Trophoblast cell (in vitro differentiated cells and primary cell): ENCODE measurements around the gene MXD4.

Experiments used
- DNase-seq, 2 donors: peaks; one replicate each; pipeline ENCODE4 v3.0.0-alpha.2; 2016
- H2AFZ ChIP-seq: 2 replicates; pipeline ENCODE4 v1.6.1; 2013; ENCODE audit warnings: low read length, moderate library complexity, mild to moderate bottlenecking; ENCODE audit not compliant: insufficient read depth, poor library complexity
- H2AK5ac ChIP-seq: 2 replicates; pipeline ENCODE4 v1.6.1; 2013; ENCODE audit warnings: mild to moderate bottlenecking, low read length
- H2BK120ac ChIP-seq: 2 replicates; pipeline ENCODE4 v1.6.1; 2013; ENCODE audit warnings: low read length, mild to moderate bottlenecking, moderate library complexity; ENCODE audit not compliant: insufficient read depth, poor library complexity
- H2BK12ac ChIP-seq: 2 replicates; pipeline ENCODE4 v1.6.1; 2013; ENCODE audit warnings: mild to moderate bottlenecking, low read length, moderate library complexity
- H2BK5ac ChIP-seq: 2 replicates; pipeline ENCODE4 v1.6.1; 2013; ENCODE audit warnings: low read length, low read depth, moderate library complexity, mild to moderate bottlenecking; ENCODE audit not compliant: poor library complexity
- H3K14ac ChIP-seq: 2 replicates; pipeline ENCODE4 v1.6.1; 2013; ENCODE audit warnings: mild to moderate bottlenecking, low read length
- H3K18ac ChIP-seq: 2 replicates; pipeline ENCODE4 v1.6.1; 2013; ENCODE audit warnings: mild to moderate bottlenecking, low read length
- H3K23ac ChIP-seq: 2 replicates; pipeline ENCODE4 v1.6.1; 2013; ENCODE audit warnings: low read length
- H3K27ac ChIP-seq: 2 replicates; pipeline ENCODE4 v1.5.1; 2013; ENCODE audit warnings: low read depth, mild to moderate bottlenecking, inconsistent platforms, low read length, moderate library complexity
- H3K27me3 ChIP-seq: 2 replicates; pipeline ENCODE4 v1.6.1; 2013; ENCODE audit warnings: inconsistent platforms, mild to moderate bottlenecking, low read length, moderate library complexity; ENCODE audit not compliant: insufficient read depth
- H3K36me3 ChIP-seq, 2 experiments: 1 replicate in 1 of 2; 2 replicates in 1 of 2; pipeline ENCODE4 v1.6.1; 2013; ENCODE audit warnings: low read length in 2 of 2, mild to moderate bottlenecking in 2 of 2, moderate library complexity in 1 of 2; ENCODE audit not compliant: insufficient read depth in 2 of 2, control insufficient read depth in 1 of 2
- H3K4ac ChIP-seq: 2 replicates; pipeline ENCODE4 v1.6.1; 2013; ENCODE audit warnings: low read depth, mild to moderate bottlenecking, low read length, moderate library complexity
- H3K4me1 ChIP-seq, 2 experiments: 1 replicate in 1 of 2; 2 replicates in 1 of 2; pipeline ENCODE4 v1.6.1; 2013; ENCODE audit warnings: low read length in 2 of 2, mild to moderate bottlenecking in 2 of 2, moderate library complexity in 1 of 2; ENCODE audit not compliant: insufficient read depth in 2 of 2, control insufficient read depth in 1 of 2
- H3K4me2 ChIP-seq: 2 replicates; pipeline ENCODE4 v1.6.1; 2013; ENCODE audit warnings: inconsistent platforms, mild to moderate bottlenecking, low read length, moderate library complexity
- H3K4me3 ChIP-seq: 2 replicates; pipeline ENCODE4 v1.5.1; 2013; ENCODE audit warnings: mild to moderate bottlenecking, low read depth, low read length, inconsistent platforms
- H3K79me1 ChIP-seq: one replicate; pipeline ENCODE4 v1.6.1; 2013; ENCODE audit warnings: low read length
- H3K79me2 ChIP-seq: 2 replicates; pipeline ENCODE4 v1.6.1; 2013; ENCODE audit warnings: low read length, mild to moderate bottlenecking; ENCODE audit not compliant: control insufficient read depth, insufficient read depth, poor library complexity
- H3K9ac ChIP-seq: 2 replicates; pipeline ENCODE4 v1.6.1; 2013; ENCODE audit warnings: mild to moderate bottlenecking, low read length
- H3K9me3 ChIP-seq: 2 replicates; pipeline ENCODE4 v1.6.1; 2013; ENCODE audit warnings: low read depth, mild to moderate bottlenecking, control low read depth, inconsistent platforms, low read length; ENCODE audit not compliant: insufficient read depth
- H4K12ac ChIP-seq: 2 replicates; pipeline ENCODE4 v1.6.1; 2013; ENCODE audit warnings: low read depth, mild to moderate bottlenecking, low read length, moderate library complexity
- H4K8ac ChIP-seq: 2 replicates; pipeline ENCODE4 v1.6.1; 2013; ENCODE audit warnings: low read depth, mild to moderate bottlenecking, low read length, moderate library complexity
- H4K91ac ChIP-seq: one replicate; pipeline ENCODE4 v1.6.1; 2013; ENCODE audit warnings: low read depth, mild to moderate bottlenecking, low read length, moderate library complexity
- WGBS: extraction: QIAGEN DNeasy Blood & Tissue Kit; methylation state at CpG from one replicate; pipeline ENCODE4 v1.1.7; 2013; ENCODE audit warnings: missing lambda C conversion rate; ENCODE audit not compliant: insufficient read length, insufficient coverage; ENCODE audit errors: extremely low coverage; 5-methylcytosine and 5-hydroxymethylcytosine counted together

Gene MXD4

GRCh38 chr4:2269206-2269531 lies 7.3 kb upstream of the MXD4 start:
- no peaks in the 10 kb centered on the region for H3K36me3 ChIP-seq
- no peak overlapping the region for H3K4ac ChIP-seq
- no peaks in the 10 kb centered on the region for H3K79me2 ChIP-seq
- H2BK12ac ChIP-seq, result no peak overlapping the region
- no peak for DNase-seq
- H2BK5ac ChIP-seq, result no peak overlapping the region
- no CpG with 5 or more reads among the region's 6 CpGs for WGBS
- no peak overlapping the region for H2AFZ ChIP-seq
- no peak overlapping the region for H2AK5ac ChIP-seq
- no peak overlapping the region for H2BK120ac ChIP-seq
- no peaks in the 10 kb centered on the region for H3K79me1 ChIP-seq
- H3K4me3 ChIP-seq, result no peak overlapping the region
- no peak overlapping the region for H4K91ac ChIP-seq
- no peak overlapping the region for H3K23ac ChIP-seq
- no peaks in the 10 kb centered on the region for H3K4me1 ChIP-seq
- no peak overlapping the region for H3K4me2 ChIP-seq
- no peak overlapping the region for H3K18ac ChIP-seq
- H4K12ac ChIP-seq, result no peak overlapping the region
- H3K27me3 ChIP-seq, result no peaks in the 10 kb centered on the region
- no peak overlapping the region for H3K14ac ChIP-seq
- H4K8ac ChIP-seq, result no peak overlapping the region
- no peaks in the 10 kb centered on the region for H3K9me3 ChIP-seq
- no peak overlapping the region for H3K27ac ChIP-seq
- no peak overlapping the region for H3K9ac ChIP-seq

GRCh38 chr4:2268357-2269205 lies 6.7 kb upstream of the MXD4 start:
- H3K4ac ChIP-seq, result no peak overlapping the region

GRCh38 chr4:2267841-2268240 lies 5.9 kb upstream of the MXD4 start:
- H4K91ac ChIP-seq, result no peak overlapping the region
- H2AK5ac ChIP-seq, result no peak overlapping the region
- H3K4me2 ChIP-seq, result no peak overlapping the region
- H3K27me3 ChIP-seq, result no peaks in the 10 kb centered on the region
- H3K79me1 ChIP-seq, result no peaks in the 10 kb centered on the region
- no peak overlapping the region for H3K4me3 ChIP-seq
- no peak overlapping the region for H3K14ac ChIP-seq
- H3K23ac ChIP-seq, result no peak overlapping the region
- H4K8ac ChIP-seq, result no peak overlapping the region
- no peak for DNase-seq
- no peak overlapping the region for H3K27ac ChIP-seq
- WGBS, result no CpG with 5 or more reads among the region's 12 CpGs
- H2BK5ac ChIP-seq, result no peak overlapping the region
- H3K36me3 ChIP-seq, result no peaks in the 10 kb centered on the region
- no peak overlapping the region for H2BK12ac ChIP-seq
- no peak overlapping the region for H2AFZ ChIP-seq
- H4K12ac ChIP-seq, result no peak overlapping the region
- no peak overlapping the region for H2BK120ac ChIP-seq
- no peaks in the 10 kb centered on the region for H3K9me3 ChIP-seq
- H3K18ac ChIP-seq, result no peak overlapping the region
- H3K9ac ChIP-seq, result no peak overlapping the region
- no peak overlapping the region for H3K4ac ChIP-seq
- no peaks in the 10 kb centered on the region for H3K79me2 ChIP-seq
- H3K4me1 ChIP-seq, result peaks cover under 1% of the 10 kb centered on the region in 2 experiments

More at GRCh38 chr4:2268357-2269205, 6.7 kb upstream of the MXD4 start:
- Histone ChIP-seq H3K23ac (no peak overlapping the region), H3K9ac (no peak overlapping the region), H3K36me3 (no peaks in the 10 kb centered on the region), H2BK5ac (no peak overlapping the region), H4K12ac (no peak overlapping the region), H2BK120ac (no peak overlapping the region), H3K14ac (no peak overlapping the region), H3K4me2 (no peak overlapping the region), H3K27me3 (no peaks in the 10 kb centered on the region), H2AFZ (no peak overlapping the region), H3K4me1 (no peaks in the 10 kb centered on the region), H3K27ac (no peak overlapping the region), H3K79me1 (no peaks in the 10 kb centered on the region), H3K9me3 (no peaks in the 10 kb centered on the region), H4K91ac (no peak overlapping the region), H2BK12ac (no peak overlapping the region), H3K4me3 (no peak overlapping the region), H4K8ac (no peak overlapping the region), H3K79me2 (no peaks in the 10 kb centered on the region), H2AK5ac (no peak overlapping the region), H3K18ac (no peak overlapping the region)
- no CpG with 5 or more reads among the region's 22 CpGs for WGBS
- no peak for DNase-seq

GRCh38 chr4:2267320-2267811 lies 5.5 kb upstream of the MXD4 start:
- no peak overlapping the region for H3K27ac ChIP-seq
- no peak overlapping the region for H3K14ac ChIP-seq
- no peak overlapping the region for H3K23ac ChIP-seq
- H4K12ac ChIP-seq, result no peak overlapping the region
- H2BK5ac ChIP-seq, result no peak overlapping the region
- peaks cover 4 to 5% of the 10 kb centered on the region in 2 experiments for H3K4me1 ChIP-seq
- no peak overlapping the region for H4K91ac ChIP-seq
- no peak overlapping the region for H2AFZ ChIP-seq
- no peaks in the 10 kb centered on the region for H3K9me3 ChIP-seq
- H3K27me3 ChIP-seq, result no peaks in the 10 kb centered on the region
- peaks cover 2% of the 10 kb centered on the region for H3K79me2 ChIP-seq
- DNase-seq, result no peak
- H3K4me2 ChIP-seq, result no peak overlapping the region
- H3K79me1 ChIP-seq, result peaks cover 5% of the 10 kb centered on the region
- H2BK12ac ChIP-seq, result no peak overlapping the region
- H2BK120ac ChIP-seq, result no peak overlapping the region
- no peak overlapping the region for H3K4me3 ChIP-seq
- H3K4ac ChIP-seq, result no peak overlapping the region
- H4K8ac ChIP-seq, result no peak overlapping the region
- no peak overlapping the region for H3K18ac ChIP-seq
- WGBS, result no CpG with 5 or more reads among the region's 18 CpGs
- H3K36me3 ChIP-seq, result no peaks in the 10 kb centered on the region
- no peak overlapping the region for H3K9ac ChIP-seq
- H2AK5ac ChIP-seq, result no peak overlapping the region
